Hepatic stellate cell (primary cell): Measurements from ENCODE around the gene TNFAIP8L1.
A peak's percentile ranks its signal among the peaks of the same experiment; 100 is the strongest.

Experiments
- DNase-seq: peaks from one replicate; pipeline ENCODE4 v3.0.0; 2011; ENCODE audit warnings: low spot score

The TNFAIP8L1 gene

GRCh38 chr19:4649392-4650047 lies 10.2 kb downstream of the TNFAIP8L1 start:
- no peak for DNase-seq

- no peak for DNase-seq
Measured at GRCh38 chr19:4650159-4650558, 10.8 kb downstream of the TNFAIP8L1 start.

- DNase-seq = no peak
Measured at GRCh38 chr19:4652075-4652474, 12.8 kb downstream of the TNFAIP8L1 start.

- DNase-seq = no peak
Measured at GRCh38 chr19:4653793-4654436, 14.6 kb downstream of the TNFAIP8L1 start.

- no peak for DNase-seq
Measured at GRCh38 chr19:4654437-4655361, 15.4 kb downstream of the TNFAIP8L1 start.

- no peak for DNase-seq
Measured at GRCh38 chr19:4656102-4656501, 16.8 kb downstream of the TNFAIP8L1 start.

GRCh38 chr19:4657262-4657661 lies 17.9 kb downstream of the TNFAIP8L1 start:
- DNase-seq = no peak

- DNase-seq = no peak
Measured at GRCh38 chr19:4657835-4658234, 18.5 kb downstream of the TNFAIP8L1 start.

GRCh38 chr19:4660181-4660791 lies 21.0 kb downstream of the TNFAIP8L1 start:
- no peak for DNase-seq

DNA sequence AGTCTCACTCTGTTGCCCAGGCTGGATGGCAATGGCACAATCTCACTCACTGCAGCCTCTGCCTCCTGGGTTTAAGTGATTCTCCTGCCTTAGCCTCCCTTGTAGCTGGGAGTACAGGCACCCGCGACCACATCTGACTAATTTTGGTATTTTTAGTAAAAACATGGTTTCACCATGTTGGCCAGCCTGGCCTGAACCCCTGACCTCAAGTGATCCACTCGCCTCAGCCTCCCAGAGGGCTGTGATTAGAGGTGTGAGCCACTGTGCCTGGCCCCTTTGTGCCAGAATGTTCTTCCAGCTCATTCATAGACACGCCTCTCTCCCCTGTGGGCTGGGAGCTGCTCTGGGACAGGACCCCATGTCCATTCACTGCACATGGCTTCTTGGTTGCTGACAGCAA lies 21.7 kb downstream of the TNFAIP8L1 start:
- DNase-seq = no peak

GRCh38 chr19:4662020-4662695 lies 22.8 kb downstream of the TNFAIP8L1 start:
- DNase-seq = no peak

DNA sequence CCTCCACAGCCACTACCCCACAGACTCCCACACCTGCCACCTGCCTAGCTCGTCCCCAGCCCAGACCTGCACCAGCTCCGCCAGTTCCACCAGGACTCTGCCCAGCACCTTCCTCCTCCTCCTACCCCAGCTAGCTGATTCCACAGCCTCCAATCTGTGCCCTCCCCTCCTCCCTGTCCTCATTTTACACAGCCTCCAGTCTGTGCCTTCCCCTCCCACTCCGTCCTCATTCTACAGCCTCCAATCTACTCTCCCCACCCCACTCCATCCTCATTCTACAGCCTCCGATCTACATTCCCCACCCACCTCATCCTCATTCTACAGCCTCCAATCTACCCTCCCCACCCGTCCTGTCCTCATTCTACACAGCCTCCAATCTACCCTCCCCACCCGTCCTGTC lies 23.5 kb downstream of the TNFAIP8L1 start:
- DNase-seq = no peak

GRCh38 chr19:4664642-4665041 lies 25.3 kb downstream of the TNFAIP8L1 start:
- no peak for DNase-seq

DNA sequence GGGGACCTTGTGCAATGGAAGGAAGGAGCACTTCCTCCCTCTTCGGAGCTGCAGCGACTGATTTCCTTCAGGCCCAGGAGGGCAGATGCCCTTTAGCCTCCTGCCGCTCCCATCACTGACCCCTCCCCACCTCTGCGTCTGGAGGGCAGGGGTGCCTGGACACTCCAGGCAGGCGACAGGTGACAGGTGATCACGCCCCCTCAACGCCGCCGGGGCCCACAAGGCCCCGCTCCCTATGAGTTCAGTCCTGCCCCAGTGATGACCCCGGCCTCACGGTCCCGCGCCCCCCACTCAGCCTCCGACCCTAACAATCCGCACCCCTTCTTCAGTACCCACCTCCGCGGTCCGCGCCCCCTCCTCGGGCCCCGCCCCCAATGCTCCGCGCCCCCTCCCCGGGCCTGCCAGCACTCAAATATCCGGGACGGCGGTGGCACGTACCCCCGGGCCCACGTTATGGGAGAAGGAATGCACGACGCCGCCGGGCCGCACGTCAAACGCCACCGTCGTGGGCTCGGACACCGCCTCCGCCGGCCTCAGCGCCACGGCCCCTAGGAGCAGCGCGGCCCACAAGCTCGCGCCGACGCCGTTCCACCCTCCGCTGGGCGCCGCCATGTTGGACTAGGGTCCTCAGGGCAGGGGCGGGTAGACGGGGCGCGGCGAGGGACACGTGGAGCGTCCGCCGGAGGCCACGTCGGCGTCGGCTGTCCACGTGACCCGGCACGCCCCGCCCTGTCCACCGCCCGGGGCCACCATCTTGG lies 30.6 kb downstream of the TNFAIP8L1 start, which contains the start of gene MYDGF:
TSS of gene MYDGF (minus strand) at position 620 of the 758 bp plus-strand sequence. CDS start at position 612, 8 bp downstream.
- peak; percentile 100 for DNase-seq

GRCh38 chr19:4671185-4671851 lies 32.0 kb downstream of the TNFAIP8L1 start:
- DNase-seq = no peak

DNA sequence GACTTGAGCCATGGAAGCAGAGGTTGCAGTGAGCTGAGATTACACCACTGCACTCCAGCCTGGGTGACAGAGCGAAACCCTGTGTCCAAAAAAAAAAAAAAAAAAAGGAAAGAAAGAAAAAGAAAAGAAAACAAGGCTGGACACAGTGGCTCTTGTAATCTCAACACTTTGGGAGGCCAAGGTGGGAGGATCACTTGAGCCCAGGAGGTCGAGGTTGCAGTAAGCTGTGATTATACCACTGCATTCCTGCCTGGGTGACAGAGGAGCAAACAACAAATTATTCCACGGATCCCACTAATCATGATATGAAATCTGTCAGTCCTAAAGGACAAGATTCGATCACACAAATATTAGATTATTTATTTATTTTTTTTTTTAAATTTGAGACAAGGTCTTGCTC lies 33.9 kb downstream of the TNFAIP8L1 start:
- DNase-seq = no peak

DNA sequence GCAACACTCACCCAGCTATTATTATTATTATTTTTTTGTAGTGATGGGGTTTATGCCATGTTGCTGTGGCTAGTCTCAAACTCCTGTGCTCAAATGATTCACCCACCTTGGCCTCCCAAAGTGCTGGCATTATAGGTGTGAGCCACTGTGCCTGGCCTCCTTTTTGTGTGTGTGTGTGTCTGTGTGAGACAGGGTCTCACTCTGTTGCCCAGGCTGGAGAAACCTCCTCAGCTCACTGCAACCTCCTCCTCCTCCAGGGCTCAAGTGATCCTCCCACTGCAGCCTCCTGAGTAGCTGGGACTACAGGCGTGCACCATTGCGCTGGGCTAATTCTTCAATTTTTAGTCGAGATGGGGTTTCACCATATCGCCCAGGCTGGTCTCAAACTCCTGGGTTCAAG lies 34.4 kb downstream of the TNFAIP8L1 start:
- no peak for DNase-seq

GRCh38 chr19:4675346-4675745 lies 36.0 kb downstream of the TNFAIP8L1 start:
- DNase-seq = no peak

- DNase-seq = peak; percentile 43
Measured at GRCh38 chr19:4676955-4677731, 37.8 kb downstream of the TNFAIP8L1 start.
